Fibroblast of the aortic adventitia (primary cell): Measurements from ENCODE around the gene ATP5F1D. TPM values are rescaled to one million over a fixed set of nuclear protein-coding genes. Genes with fewer than 3 reads are reported as not detected.
A peak's percentile ranks its signal among the peaks of the same experiment; 100 is the strongest.

ENCODE experiments used
- DNase-seq: peaks from one replicate; pipeline ENCODE4 v3.0.0-alpha.2; 2010; ENCODE audit warnings: low read depth
- H3K4me3 ChIP-seq: 2 replicates; pipeline ENCODE4 v1.5.1; 2011; ENCODE audit warnings: low read depth, mild to moderate bottlenecking, control low read depth, low read length, moderate library complexity
- total RNA-seq: library from RNA; depleted of rRNA; stranded (reverse); fragments of >200 nt; gene quantifications from 2 replicates; pipeline ENCODE4 v1.2.3, GENCODE V29; 2012; ENCODE audit warnings: low replicate concordance
- TF ChIP-seq, protein P1 (sequence below): IDR thresholded peaks from 2 replicates; pipeline ENCODE4 v1.5.1; 2011; ENCODE audit warnings: mild to moderate bottlenecking, low read length, control low read depth, inconsistent platforms; ENCODE audit not compliant: insufficient read depth

Gene ATP5F1D
- total RNA-seq, 1 donor, result 15.7 TPM

- TF ChIP-seq, protein P1, sequence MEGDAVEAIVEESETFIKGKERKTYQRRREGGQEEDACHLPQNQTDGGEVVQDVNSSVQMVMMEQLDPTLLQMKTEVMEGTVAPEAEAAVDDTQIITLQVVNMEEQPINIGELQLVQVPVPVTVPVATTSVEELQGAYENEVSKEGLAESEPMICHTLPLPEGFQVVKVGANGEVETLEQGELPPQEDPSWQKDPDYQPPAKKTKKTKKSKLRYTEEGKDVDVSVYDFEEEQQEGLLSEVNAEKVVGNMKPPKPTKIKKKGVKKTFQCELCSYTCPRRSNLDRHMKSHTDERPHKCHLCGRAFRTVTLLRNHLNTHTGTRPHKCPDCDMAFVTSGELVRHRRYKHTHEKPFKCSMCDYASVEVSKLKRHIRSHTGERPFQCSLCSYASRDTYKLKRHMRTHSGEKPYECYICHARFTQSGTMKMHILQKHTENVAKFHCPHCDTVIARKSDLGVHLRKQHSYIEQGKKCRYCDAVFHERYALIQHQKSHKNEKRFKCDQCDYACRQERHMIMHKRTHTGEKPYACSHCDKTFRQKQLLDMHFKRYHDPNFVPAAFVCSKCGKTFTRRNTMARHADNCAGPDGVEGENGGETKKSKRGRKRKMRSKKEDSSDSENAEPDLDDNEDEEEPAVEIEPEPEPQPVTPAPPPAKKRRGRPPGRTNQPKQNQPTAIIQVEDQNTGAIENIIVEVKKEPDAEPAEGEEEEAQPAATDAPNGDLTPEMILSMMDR, result no peak
- DNase-seq, result peak; percentile 84
- no peak overlapping the region for H3K4me3 ChIP-seq
Measured at GRCh38 chr19:1264801-1265614, 23.5 kb downstream of the ATP5F1D start.

GRCh38 chr19:1265615-1266128 lies 24.1 kb downstream of the ATP5F1D start:
- TF ChIP-seq, protein P1, result no peak
- H3K4me3 ChIP-seq, result peak overlapping the region; percentile 62
- peak; percentile 76 for DNase-seq

GRCh38 chr19:1266129-1266915 lies 24.8 kb downstream of the ATP5F1D start:
- DNase-seq, result peak; percentile 78
- H3K4me3 ChIP-seq, result peak overlapping the region; percentile 62
- TF ChIP-seq, protein P1, result no peak

GRCh38 chr19:1266916-1267476 lies 25.4 kb downstream of the ATP5F1D start:
- peak; percentile 48 for DNase-seq
- TF ChIP-seq, protein P1, result peak; percentile 78
- H3K4me3 ChIP-seq, result peak overlapping the region; percentile 65

DNA sequence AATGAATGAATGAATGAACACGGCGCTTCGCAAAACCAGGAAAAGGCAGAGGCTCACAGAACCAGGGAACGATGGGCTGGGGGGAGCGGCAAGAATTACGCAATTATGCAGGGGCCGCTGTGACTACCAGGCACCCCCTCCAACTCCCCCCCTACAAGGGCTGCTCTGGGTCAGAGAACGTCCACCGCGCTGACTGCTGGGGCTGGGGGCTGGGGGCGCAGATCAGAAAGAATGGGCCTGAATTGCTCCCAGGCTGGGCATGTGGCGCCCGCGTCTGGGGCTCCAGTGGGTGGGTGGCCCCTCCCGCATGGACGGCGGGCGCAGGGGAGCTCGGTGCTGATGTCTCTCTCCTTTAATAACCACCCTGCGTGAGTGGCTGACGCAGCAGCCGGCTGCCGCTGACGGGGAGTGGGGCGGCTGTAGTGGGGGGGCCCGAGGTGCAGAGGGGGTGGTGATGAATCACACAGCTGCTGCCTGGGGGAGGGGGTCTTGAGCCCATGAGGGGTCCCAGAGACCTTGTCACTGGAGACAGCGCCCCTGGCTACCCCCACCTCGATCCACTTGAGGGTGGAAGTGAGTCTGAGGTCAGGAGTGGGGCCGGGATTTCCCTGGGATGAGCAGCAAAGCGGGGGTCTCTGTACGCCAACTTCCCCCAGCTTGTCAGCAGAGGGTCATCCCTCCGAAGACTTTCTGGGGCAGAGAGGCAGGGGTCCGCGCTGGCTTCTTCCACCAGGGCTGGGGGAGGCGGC lies 26.1 kb downstream of the ATP5F1D start:
- no peak for DNase-seq
- peak overlapping the region; percentile 65 for H3K4me3 ChIP-seq
- TF ChIP-seq, protein P1, result no peak
